Endothelial cell (in vitro differentiated cells): ENCODE results near the gene FBXL5. TPM values are rescaled to one million over a fixed set of nuclear protein-coding genes. Genes with fewer than 3 reads are reported as not detected.

ENCODE experiments used
- DNase-seq: peaks from one replicate; pipeline ENCODE4 v3.0.0; 2021; ENCODE audit warnings: low spot score
- H3K27ac Mint-ChIP-seq: one replicate; pipeline ENCODE4 v1.8.0; 2021; ENCODE audit warnings: mixed read lengths, inconsistent platforms; ENCODE audit not compliant: unreplicated experiment
- H3K27me3 Mint-ChIP-seq: one replicate; pipeline ENCODE4 v1.8.0; 2021; ENCODE audit warnings: mild to moderate bottlenecking, moderate library complexity, mixed read lengths, inconsistent platforms; ENCODE audit not compliant: unreplicated experiment
- H3K36me3 Mint-ChIP-seq: one replicate; pipeline ENCODE4 v1.8.0; 2021; ENCODE audit warnings: mild to moderate bottlenecking, low read depth, mixed read lengths, inconsistent platforms; ENCODE audit not compliant: unreplicated experiment
- H3K4me1 Mint-ChIP-seq: one replicate; pipeline ENCODE4 v1.8.0; 2021; ENCODE audit warnings: mild to moderate bottlenecking, mixed read lengths, inconsistent platforms; ENCODE audit not compliant: unreplicated experiment
- H3K4me3 Mint-ChIP-seq: one replicate; pipeline ENCODE4 v1.8.0; 2021; ENCODE audit warnings: mild to moderate bottlenecking, mixed read lengths, inconsistent platforms; ENCODE audit not compliant: unreplicated experiment
- H3K9me3 Mint-ChIP-seq: one replicate; pipeline ENCODE4 v1.8.0; 2021; ENCODE audit warnings: mixed read lengths, inconsistent platforms; ENCODE audit not compliant: unreplicated experiment
- CTCF ChIP-seq: fragments of 200-600 bp; sonication (generic); IDR thresholded peaks from one replicate; pipeline ENCODE4 v1.5.0; 2021; ENCODE audit warnings: antibody characterized with exemption; ENCODE audit not compliant: unreplicated experiment
- total RNA-seq: library from RNA; stranded (reverse); fragmentation: NEBNext Ultra II Directional; extraction: Animal tissue kit (Norgen Biotek cat#: 25700); gene quantifications from one replicate; pipeline ENCODE4 v1.2.1, GENCODE V29; 2021; ENCODE audit not compliant: unreplicated experiment

Gene FBXL5
- total RNA-seq, 1 donor from 2014 or later = 60.6 TPM

- H3K4me1 Mint-ChIP-seq = peaks cover 32% of the 10 kb centered on the region
These were observed 27.3 kb upstream of the FBXL5 start for GRCh38 chr4:15682242-15683142.

DNA sequence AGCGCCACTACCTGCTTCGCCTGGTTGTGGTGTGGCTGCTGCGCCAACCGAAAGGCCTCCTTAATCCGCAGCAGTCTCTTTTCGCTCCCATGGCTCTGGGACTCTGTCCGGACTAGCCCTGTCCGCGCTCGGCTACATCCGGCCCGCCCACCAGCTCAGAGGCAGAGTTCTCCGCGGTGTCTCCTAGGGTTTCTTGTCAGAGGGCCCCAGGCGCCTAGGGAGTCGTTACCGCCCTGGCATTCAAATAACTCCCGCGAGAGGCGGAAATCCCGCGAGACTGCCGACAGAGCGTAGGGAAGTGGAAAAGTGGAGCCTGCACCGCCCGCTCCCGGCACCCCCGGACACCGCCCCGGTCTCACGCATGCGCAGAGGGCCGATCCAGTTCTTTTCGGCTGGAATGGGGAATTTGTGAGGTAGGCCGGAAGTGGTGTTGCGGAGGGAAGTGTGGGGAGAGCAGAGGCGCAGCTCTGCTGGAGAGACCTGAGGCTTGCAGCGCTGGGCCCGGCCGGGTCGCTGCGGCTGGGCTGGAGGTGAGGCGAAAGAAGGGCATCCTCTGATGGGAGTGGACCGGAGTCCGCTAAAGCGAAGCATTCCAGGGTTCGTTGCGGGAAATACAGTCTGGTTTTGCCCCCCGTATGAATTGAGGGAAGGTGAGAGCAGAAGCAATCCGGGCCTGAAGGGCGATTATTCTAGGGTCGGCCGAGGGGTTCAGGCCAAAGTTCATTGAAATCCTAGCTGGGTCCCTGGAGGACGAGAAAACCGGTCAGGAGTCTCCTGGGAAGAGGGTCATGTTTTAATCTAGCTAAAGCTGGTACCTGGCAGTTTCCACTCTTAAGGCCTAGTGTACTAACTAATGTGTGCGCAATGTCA, 26.4 kb upstream of the FBXL5 start, which contains the start of gene FAM200B:
TSS of gene FAM200B (plus strand) at position 456 of the 870 bp plus-strand sequence. CDS start 5,151 bp downstream, outside the sequence.
- H3K27me3 Mint-ChIP-seq = peaks cover 8% of the 10 kb centered on the region
- peak; percentile 100 for DNase-seq
- peak within 1 kb of the TSS; percentile 100 for H3K27ac Mint-ChIP-seq
- peaks cover 32% of the 10 kb centered on the region for H3K4me1 Mint-ChIP-seq
- peak within 1 kb of the TSS; percentile 99 for H3K4me3 Mint-ChIP-seq
- no peaks in the 10 kb centered on the region for H3K9me3 Mint-ChIP-seq
- peaks cover 10% of the 10 kb centered on the region for H3K36me3 Mint-ChIP-seq
- TF ChIP-seq CTCF = no peak

More at GRCh38 chr4:15682242-15683142, 27.3 kb upstream of the FBXL5 start:
- TF ChIP-seq CTCF = no peak
- no peak for DNase-seq
- peak overlapping the region; percentile 100 for H3K27ac Mint-ChIP-seq
- no peaks in the 10 kb centered on the region for H3K9me3 Mint-ChIP-seq
- peak overlapping the region; percentile 99 for H3K4me3 Mint-ChIP-seq
- peaks cover 12% of the 10 kb centered on the region for H3K36me3 Mint-ChIP-seq
- H3K27me3 Mint-ChIP-seq = peaks cover 8% of the 10 kb centered on the region

- Mint-ChIP-seq H3K4me1 (peaks cover 32% of the 10 kb centered on the region), H3K4me3 (peak overlapping the region; percentile 99), H3K9me3 (no peaks in the 10 kb centered on the region), H3K27me3 (peaks cover 8% of the 10 kb centered on the region), H3K36me3 (peaks cover 6% of the 10 kb centered on the region), H3K27ac (peak overlapping the region; percentile 100)
- DNase-seq = no peak
- TF ChIP-seq CTCF = no peak
These were observed 25.9 kb upstream of the FBXL5 start for GRCh38 chr4:15681067-15681371.

GRCh38 chr4:15677507-15677988, 22.4 kb upstream of the FBXL5 start:
- no peaks in the 10 kb centered on the region for H3K9me3 Mint-ChIP-seq
- H3K4me3 Mint-ChIP-seq = peak overlapping the region; percentile 65
- TF ChIP-seq CTCF = no peak
- H3K36me3 Mint-ChIP-seq = no peaks in the 10 kb centered on the region
- no peak overlapping the region for H3K27ac Mint-ChIP-seq
- H3K4me1 Mint-ChIP-seq = peaks cover 14% of the 10 kb centered on the region
- no peak for DNase-seq
- peaks cover 8% of the 10 kb centered on the region for H3K27me3 Mint-ChIP-seq
